ENCODE data around the gene LCE3D.

DNA sequence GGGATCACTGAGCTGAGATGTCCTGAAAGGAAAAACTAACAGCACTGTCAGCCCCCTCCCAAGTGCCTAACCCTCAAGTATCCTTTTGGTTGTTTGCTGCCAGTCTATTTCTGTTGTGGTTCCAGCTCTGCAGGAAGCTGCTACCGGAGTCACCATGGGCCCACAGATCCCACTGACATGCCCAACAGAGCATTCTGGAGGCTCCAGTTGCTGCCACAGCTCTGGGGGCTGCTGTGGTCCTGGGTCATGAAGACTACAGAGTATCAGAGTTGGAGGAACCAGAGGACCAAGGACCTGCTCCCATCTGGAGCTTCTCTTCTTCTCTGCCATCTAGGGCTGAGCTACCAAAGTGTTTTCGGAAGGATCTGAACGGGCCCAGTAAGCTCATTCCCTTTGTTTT lies 41.7 kb upstream of the LCE3D start:
- no peak for TF ChIP-seq EZH2 (IDR thresholded peaks at IDR 0.05; ENCODE audit: low read length, missing control alignments)
- TF ChIP-seq, protein P1, sequence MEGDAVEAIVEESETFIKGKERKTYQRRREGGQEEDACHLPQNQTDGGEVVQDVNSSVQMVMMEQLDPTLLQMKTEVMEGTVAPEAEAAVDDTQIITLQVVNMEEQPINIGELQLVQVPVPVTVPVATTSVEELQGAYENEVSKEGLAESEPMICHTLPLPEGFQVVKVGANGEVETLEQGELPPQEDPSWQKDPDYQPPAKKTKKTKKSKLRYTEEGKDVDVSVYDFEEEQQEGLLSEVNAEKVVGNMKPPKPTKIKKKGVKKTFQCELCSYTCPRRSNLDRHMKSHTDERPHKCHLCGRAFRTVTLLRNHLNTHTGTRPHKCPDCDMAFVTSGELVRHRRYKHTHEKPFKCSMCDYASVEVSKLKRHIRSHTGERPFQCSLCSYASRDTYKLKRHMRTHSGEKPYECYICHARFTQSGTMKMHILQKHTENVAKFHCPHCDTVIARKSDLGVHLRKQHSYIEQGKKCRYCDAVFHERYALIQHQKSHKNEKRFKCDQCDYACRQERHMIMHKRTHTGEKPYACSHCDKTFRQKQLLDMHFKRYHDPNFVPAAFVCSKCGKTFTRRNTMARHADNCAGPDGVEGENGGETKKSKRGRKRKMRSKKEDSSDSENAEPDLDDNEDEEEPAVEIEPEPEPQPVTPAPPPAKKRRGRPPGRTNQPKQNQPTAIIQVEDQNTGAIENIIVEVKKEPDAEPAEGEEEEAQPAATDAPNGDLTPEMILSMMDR (conservative IDR thresholded peaks at IDR 0.05 in 1 of 2, IDR thresholded peaks at IDR 0.05 in 1 of 2; ENCODE audit: low read depth in 1 of 2, low read length in 2 of 2): no peak

Measured in fibroblast of lung (primary cell).